ENCODE measurements around the gene RASAL2. TPM values are rescaled to one million over a fixed set of nuclear protein-coding genes. Genes with fewer than 3 reads are reported as not detected.

The RASAL2 gene
- total RNA-seq, 1 donor from 2014 or later = 26.8 TPM

GRCh38 chr1:178143730-178144690 lies 50.1 kb downstream of the RASAL2 start:
- intact Hi-C loops (cut with DNase I) = no loop called here
- DNase-seq (no peak), ATAC-seq (ENCODE audit: poor library complexity) (no peak)

GRCh38 chr1:178145605-178146004 lies 51.7 kb downstream of the RASAL2 start:
- ATAC-seq (ENCODE audit: poor library complexity) = no peak
- intact Hi-C loops (cut with DNase I) = no loop called here

GRCh38 chr1:178146436-178146835 lies 52.5 kb downstream of the RASAL2 start:
- DNase-seq = no peak
- intact Hi-C loops (cut with DNase I) = no loop called here
- ATAC-seq (ENCODE audit: poor library complexity) = no peak

More at GRCh38 chr1:178145605-178146004, 51.7 kb downstream of the RASAL2 start:
- no peak for DNase-seq

- intact Hi-C loops (cut with DNase I) = no loop called here
- DNase-seq (no peak), ATAC-seq (ENCODE audit: poor library complexity) (no peak)
These were observed 56.7 kb downstream of the RASAL2 start for GRCh38 chr1:178150610-178151009.

GRCh38 chr1:178151831-178152230 lies 57.9 kb downstream of the RASAL2 start:
- intact Hi-C loops (cut with DNase I) = no loop called here
- no peak for ATAC-seq (ENCODE audit: poor library complexity)
- DNase-seq = no peak

GRCh38 chr1:178155481-178156255 lies 61.8 kb downstream of the RASAL2 start:
- ATAC-seq (ENCODE audit: poor library complexity) = no peak
- DNase-seq = no peak
- intact Hi-C loops (cut with DNase I) = no loop called here

- DNase-seq (no peak), ATAC-seq (ENCODE audit: poor library complexity) (no peak)
- intact Hi-C loops (cut with DNase I) = no loop called here
These were observed 67.0 kb downstream of the RASAL2 start for GRCh38 chr1:178160736-178161475.

GRCh38 chr1:178161516-178161915 lies 67.6 kb downstream of the RASAL2 start:
- no peak for ATAC-seq (ENCODE audit: poor library complexity)
- intact Hi-C loops (cut with DNase I) = no loop called here
- no peak for DNase-seq

GRCh38 chr1:178165196-178165595 lies 71.3 kb downstream of the RASAL2 start:
- ATAC-seq (ENCODE audit: poor library complexity) = no peak
- intact Hi-C loops (cut with DNase I) = no loop called here
- no peak for DNase-seq

GRCh38 chr1:178166429-178167024 lies 72.6 kb downstream of the RASAL2 start:
- intact Hi-C loops (cut with DNase I) = no loop called here
- DNase-seq (no peak), ATAC-seq (ENCODE audit: poor library complexity) (no peak)

GRCh38 chr1:178168536-178168935 lies 74.6 kb downstream of the RASAL2 start:
- peak; percentile 14 for ATAC-seq (ENCODE audit: poor library complexity)
- no peak for DNase-seq
- intact Hi-C loops (cut with DNase I) = no loop called here

- ATAC-seq (ENCODE audit: poor library complexity) (no peak), DNase-seq (no peak)
- intact Hi-C loops (cut with DNase I) = loop anchor here (10.0 kb wide), 1 partner anchor 75 kb away; the partner anchor contains the start of gene RASAL2
These were observed 75.7 kb downstream of the RASAL2 start for GRCh38 chr1:178169649-178170048.

GRCh38 chr1:178172939-178173338 lies 79.0 kb downstream of the RASAL2 start:
- intact Hi-C loops (cut with DNase I) = loop anchor here (10.0 kb wide), 1 partner anchor 78 kb away; the partner anchor contains the start of gene RASAL2

GRCh38 chr1:178174539-178174938 lies 80.6 kb downstream of the RASAL2 start:
- DNase-seq = no peak
- intact Hi-C loops (cut with DNase I) = loop anchor here (10.0 kb wide), 1 partner anchor 80 kb away; the partner anchor contains the start of gene RASAL2
- ATAC-seq (ENCODE audit: poor library complexity) = peak; percentile 68

More at GRCh38 chr1:178172939-178173338, 79.0 kb downstream of the RASAL2 start:
- ATAC-seq (ENCODE audit: poor library complexity) (no peak), DNase-seq (no peak)

- DNase-seq = no peak
- no peak for ATAC-seq (ENCODE audit: poor library complexity)
- intact Hi-C loops (cut with DNase I) = no loop called here
These were observed 86.5 kb downstream of the RASAL2 start for GRCh38 chr1:178180405-178180804.

- intact Hi-C loops (cut with DNase I) = no loop called here
- DNase-seq (no peak), ATAC-seq (ENCODE audit: poor library complexity) (no peak)
These were observed 89.9 kb downstream of the RASAL2 start for GRCh38 chr1:178183796-178184195.

- ATAC-seq (ENCODE audit: poor library complexity) (no peak), DNase-seq (no peak)
- intact Hi-C loops (cut with DNase I) = loop anchor here (5.0 kb wide), 1 partner anchor 131 kb away; no protein-coding TSS in a partner anchor
These were observed 94.4 kb downstream of the RASAL2 start for GRCh38 chr1:178188306-178188705.

- DNase-seq = no peak
These were observed 95.9 kb downstream of the RASAL2 start for GRCh38 chr1:178189814-178190213.

More at GRCh38 chr1:178189814-178190213, 95.9 kb downstream of the RASAL2 start:
- intact Hi-C loops (cut with DNase I) = loop anchor here (5.0 kb wide), 1 partner anchor 133 kb away; no protein-coding TSS in a partner anchor
- peak; percentile 76 for ATAC-seq (ENCODE audit: poor library complexity)
